Coronary artery (tissue), 2 donors: ENCODE results near the gene PKNOX1.

Experiments used
- DNase-seq: peaks from one replicate; pipeline ENCODE4 v3.0.0-alpha.2; 2017; ENCODE audit warnings: low spot score
- H3K27ac ChIP-seq, 2 donors: fragments of 200-600 bp; sonication (generic); one replicate each; pipeline ENCODE4 v1.5.1; 2016 to 2019
- H3K4me3 ChIP-seq: fragments of 200-600 bp; sonication (generic); 2 replicates; pipeline ENCODE4 v1.5.1; 2016; ENCODE audit warnings: mild to moderate bottlenecking, moderate library complexity
- TF ChIP-seq, protein P1 (sequence below): fragments of 200-600 bp; sonication (generic); IDR thresholded peaks from one replicate; pipeline ENCODE4 v1.5.1; 2019; ENCODE audit warnings: antibody characterized with exemption

Gene PKNOX1

DNA sequence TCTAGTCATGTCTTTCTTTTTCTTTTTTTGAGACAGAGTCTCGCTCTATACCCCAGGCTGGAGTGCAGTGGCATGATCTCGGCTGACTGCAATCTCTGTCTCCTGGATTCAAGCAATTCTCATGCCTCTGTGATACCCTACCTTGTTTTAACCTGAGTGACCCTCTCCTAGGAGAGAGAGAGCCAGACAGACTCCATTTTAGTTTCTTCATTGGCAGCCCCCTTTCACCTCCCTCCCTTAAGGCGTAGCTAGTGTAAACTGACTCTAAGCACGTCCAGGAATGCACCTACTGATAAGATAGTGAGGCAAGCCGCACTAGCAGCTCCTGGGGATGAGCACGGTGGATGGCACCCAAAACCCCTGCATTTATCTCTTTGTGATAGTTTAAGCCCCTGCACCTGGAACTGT is 5.2 kb upstream of the PKNOX1 start:
- TF ChIP-seq, protein P1, sequence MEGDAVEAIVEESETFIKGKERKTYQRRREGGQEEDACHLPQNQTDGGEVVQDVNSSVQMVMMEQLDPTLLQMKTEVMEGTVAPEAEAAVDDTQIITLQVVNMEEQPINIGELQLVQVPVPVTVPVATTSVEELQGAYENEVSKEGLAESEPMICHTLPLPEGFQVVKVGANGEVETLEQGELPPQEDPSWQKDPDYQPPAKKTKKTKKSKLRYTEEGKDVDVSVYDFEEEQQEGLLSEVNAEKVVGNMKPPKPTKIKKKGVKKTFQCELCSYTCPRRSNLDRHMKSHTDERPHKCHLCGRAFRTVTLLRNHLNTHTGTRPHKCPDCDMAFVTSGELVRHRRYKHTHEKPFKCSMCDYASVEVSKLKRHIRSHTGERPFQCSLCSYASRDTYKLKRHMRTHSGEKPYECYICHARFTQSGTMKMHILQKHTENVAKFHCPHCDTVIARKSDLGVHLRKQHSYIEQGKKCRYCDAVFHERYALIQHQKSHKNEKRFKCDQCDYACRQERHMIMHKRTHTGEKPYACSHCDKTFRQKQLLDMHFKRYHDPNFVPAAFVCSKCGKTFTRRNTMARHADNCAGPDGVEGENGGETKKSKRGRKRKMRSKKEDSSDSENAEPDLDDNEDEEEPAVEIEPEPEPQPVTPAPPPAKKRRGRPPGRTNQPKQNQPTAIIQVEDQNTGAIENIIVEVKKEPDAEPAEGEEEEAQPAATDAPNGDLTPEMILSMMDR, result no peak

DNA sequence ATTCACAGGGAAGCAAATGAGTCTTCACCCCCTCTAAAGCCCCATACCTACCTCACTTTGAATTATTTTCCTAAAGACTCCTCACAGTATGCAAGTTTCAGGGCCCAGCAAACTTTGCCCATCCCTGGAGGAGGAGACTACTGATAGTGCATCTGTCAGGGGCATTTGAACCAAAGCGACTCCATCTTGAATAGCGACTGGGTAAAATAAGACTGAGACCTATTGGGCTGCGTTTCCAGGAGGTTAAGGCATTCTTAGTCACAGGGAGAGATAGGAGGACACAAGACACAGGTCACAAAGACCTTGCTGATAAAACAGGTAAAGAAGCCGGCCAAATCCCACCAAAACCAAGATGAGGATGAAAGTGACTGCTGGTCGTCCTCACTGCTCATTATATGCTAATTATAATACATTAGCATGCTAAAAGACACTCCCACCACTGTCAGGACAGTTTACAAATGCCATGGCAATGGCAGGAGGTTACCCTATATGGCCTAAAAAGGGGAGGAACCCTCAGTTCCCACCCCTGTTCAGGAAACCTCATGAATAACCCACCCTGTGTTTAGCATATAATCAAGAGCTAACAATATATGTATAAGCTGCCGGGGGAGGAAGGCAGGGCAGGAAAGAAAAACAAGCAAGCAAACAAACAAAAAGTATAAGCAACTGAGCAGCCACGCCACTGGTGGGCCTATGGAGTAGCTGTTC is 3.3 kb upstream of the PKNOX1 start:
- no peak overlapping the region for H3K4me3 ChIP-seq
- no peak overlapping the region for H3K27ac ChIP-seq
- TF ChIP-seq, protein P1, result no peak
- no peak for DNase-seq

More for the DNA sequence above, 5.2 kb upstream of the PKNOX1 start:
- H3K27ac ChIP-seq, result no peak overlapping the region
- no peak overlapping the region for H3K4me3 ChIP-seq
- DNase-seq, result no peak

DNA sequence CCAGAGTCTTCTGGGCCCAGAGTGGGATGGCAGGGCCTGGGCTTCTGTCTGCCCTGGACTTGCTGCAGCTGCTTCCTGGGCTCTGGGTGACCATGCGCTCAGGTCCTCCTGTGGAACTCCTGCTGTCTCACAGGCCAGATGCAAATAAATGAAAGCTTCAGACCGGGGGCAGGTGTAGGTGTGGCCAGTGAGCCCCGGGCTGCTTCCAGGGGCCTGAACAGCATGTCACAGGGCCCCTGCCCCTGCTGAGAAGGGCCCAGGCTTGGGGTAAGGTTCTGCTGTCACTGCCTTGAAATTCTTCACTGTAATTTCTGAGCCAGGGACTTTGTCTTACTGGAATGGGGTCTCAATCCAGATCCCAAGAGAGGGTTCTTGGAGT is 2.5 kb upstream of the PKNOX1 start:
- TF ChIP-seq, protein P1, result no peak
- Histone ChIP-seq H3K4me3 (no peak overlapping the region), H3K27ac (no peak overlapping the region)
- DNase-seq, result no peak

DNA sequence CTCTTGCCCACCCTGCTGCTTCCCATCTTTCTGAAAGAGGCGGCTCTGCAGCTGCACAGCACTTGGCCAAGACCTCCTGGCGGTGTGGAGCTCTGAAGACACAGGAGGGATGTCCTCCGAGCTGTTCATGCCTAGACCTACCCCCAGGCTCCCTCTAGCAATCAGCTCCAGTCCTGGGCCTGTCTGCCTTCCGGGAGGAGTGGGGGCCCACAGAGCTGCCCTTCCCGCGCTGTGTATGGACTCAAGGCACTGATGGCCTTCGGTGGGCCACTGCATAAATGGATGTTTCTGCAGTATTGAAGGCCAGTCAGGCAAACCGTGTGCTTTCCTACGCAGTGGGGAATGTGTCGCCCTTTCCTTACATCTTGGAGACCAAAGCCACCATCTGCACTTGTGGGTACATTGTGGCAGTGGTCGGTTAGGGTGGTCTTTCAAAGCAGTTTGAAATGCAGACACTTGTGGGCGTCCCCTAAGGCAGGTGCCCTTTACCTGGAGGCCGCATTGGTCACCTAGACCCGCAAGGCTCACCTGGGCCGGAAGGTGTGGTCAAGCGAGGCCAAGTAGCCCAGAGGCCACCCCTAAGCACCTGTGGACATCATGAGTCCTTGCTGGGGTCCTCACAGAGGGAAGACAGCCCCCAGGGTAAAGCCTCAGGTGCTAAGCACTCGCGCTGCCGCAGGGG is 912 bp upstream of the PKNOX1 start:
- Histone ChIP-seq H3K27ac (peak overlapping the region; percentile 72 to 89), H3K4me3 (peak overlapping the region; percentile 98)
- TF ChIP-seq, protein P1, result no peak
- DNase-seq, result no peak

DNA sequence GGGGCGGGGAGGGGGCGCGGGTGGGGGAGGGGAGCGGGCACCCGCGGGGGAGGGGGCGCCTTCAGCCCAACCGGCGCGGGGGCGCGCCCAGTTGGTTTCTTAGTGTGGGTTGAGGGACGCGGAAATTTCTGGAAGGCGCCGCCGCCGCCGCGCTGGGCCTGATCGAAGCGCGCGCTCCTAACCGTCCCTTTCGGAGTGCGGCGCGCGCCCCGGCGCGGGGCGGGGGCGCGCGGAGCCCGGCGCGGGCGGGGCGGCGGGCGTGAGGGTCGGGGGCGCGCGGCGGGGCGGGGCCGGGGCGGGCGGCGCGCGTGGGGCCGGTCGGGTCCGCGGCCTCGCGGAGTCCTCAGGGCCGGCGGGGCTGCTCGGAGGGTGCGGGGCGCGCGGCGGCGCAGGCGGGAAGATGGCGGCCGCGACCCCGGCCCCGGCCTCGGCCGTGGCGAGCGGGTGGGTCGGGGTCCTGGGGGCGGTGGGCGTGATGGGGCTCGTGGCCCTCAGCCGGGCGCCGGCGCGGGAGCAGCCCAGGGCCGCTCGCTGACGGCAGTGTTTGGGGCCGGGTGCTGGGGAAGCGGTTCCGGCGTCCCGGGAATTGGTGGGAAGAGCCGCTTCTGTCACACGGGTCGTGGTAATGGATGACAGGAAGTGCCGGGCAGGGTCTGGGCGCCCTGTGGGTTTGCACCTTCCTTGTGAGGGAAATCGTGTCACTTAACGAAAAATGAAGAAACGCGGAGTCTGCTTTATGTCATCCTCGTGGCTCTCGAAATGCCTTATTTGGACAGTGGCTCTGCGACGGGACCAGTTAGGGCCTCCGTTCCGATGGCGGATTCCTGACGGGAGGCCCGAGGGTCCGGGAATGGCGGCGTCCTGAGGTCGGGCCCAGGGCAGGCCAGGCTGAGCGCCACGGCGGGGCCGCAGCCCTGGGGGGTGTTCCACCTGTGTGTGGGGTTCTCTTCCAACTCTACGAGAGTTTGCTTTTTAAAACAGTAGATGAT is 764 bp downstream of the PKNOX1 start:
- Histone ChIP-seq H3K27ac (peak overlapping the region; percentile 99 to 100), H3K4me3 (peak overlapping the region; percentile 98)
- peak; percentile 80 for DNase-seq
- TF ChIP-seq, protein P1, result no peak

DNA sequence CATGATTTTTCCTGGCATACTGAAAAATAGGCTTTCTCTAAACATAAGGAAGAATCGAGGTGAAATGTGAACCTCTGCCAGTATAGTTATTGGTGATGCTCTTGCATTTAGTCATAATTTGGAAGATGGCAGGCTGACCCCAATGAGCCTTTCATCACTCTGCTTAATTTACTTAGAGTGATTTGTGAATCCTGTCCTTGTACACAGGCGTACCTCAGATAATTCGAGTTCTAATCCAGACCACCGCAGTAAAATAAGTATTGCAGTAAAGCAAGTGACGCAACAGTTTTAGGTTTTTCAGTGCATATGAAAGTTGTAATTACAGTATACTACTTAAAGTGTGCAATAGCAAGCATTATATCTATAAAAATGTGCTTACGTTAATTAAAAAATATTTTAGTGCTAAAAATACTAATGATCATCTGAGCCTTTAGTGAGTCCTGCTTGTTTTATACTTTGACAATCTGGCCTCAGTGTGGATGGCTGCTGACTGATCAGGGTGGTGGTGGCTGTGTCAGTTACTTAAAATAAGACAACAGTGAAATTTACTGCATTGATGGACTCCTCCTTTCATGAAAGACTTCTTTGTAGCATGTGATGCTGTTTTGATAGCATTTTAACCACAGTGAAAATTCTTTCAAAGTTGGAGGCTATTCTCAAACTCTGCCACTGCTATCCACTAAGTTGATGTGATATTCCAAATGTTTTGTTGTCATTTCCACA is 1.7 kb downstream of the PKNOX1 start:
- DNase-seq, result no peak
- TF ChIP-seq, protein P1, result no peak
- Histone ChIP-seq H3K4me3 (peak overlapping the region; percentile 98), H3K27ac (peak overlapping the region; percentile 99 to 100)
